Duodenal mucosa (tissue), 2 donors: Measurements from ENCODE around the gene IRF7.

Source experiments
- H3K27ac ChIP-seq: one replicate; pipeline ENCODE4 v1.7.0; 2013; ENCODE audit warnings: low read depth, low read length
- H3K27me3 ChIP-seq, 2 donors: one replicate each; pipeline ENCODE4 v1.7.0; 2013; ENCODE audit warnings: low read length in 2 of 2, control low read depth in 1 of 2; ENCODE audit not compliant: insufficient read depth in 2 of 2, control insufficient read depth in 1 of 2
- H3K36me3 ChIP-seq, 2 donors: one replicate each; pipeline ENCODE4 v1.7.0; 2013; ENCODE audit warnings: low read length in 2 of 2, control low read depth in 1 of 2; ENCODE audit not compliant: insufficient read depth in 2 of 2, control insufficient read depth in 1 of 2
- H3K4me1 ChIP-seq, 2 donors: one replicate each; pipeline ENCODE4 v1.7.0; 2013; ENCODE audit warnings: low read length in 2 of 2, control low read depth in 1 of 2; ENCODE audit not compliant: insufficient read depth in 2 of 2, control insufficient read depth in 1 of 2
- H3K4me3 ChIP-seq, 2 donors: one replicate each; pipeline ENCODE4 v1.7.0; 2013; ENCODE audit warnings: low read length in 2 of 2, low read depth in 1 of 2
- H3K9ac ChIP-seq, 2 donors: one replicate each; pipeline ENCODE4 v1.7.0; 2013; ENCODE audit warnings: low read length in 2 of 2, low read depth in 1 of 2
- H3K9me3 ChIP-seq, 2 donors: one replicate each; pipeline ENCODE4 v1.7.0; 2013; ENCODE audit warnings: low read length in 2 of 2, control low read depth in 1 of 2; ENCODE audit not compliant: control insufficient read depth in 1 of 2

Gene IRF7

GRCh38 chr11:608791-609251 lies 6.9 kb downstream of the IRF7 start:
- Histone ChIP-seq H3K4me1 (peaks cover 29% of the 10 kb centered on the region in 2 donors), H3K9ac (no peak overlapping the region), H3K36me3 (peaks cover 65 to 94% of the 10 kb centered on the region in 2 donors), H3K9me3 (no peaks in the 10 kb centered on the region), H3K27me3 (no peaks in the 10 kb centered on the region), H3K4me3 (no peak overlapping the region), H3K27ac (no peak overlapping the region)

GRCh38 chr11:607971-608659 lies 7.6 kb downstream of the IRF7 start:
- Histone ChIP-seq H3K4me3 (no peak overlapping the region), H3K4me1 (peaks cover 24 to 25% of the 10 kb centered on the region in 2 donors), H3K36me3 (peaks cover 67 to 95% of the 10 kb centered on the region in 2 donors), H3K9me3 (no peaks in the 10 kb centered on the region), H3K9ac (no peak overlapping the region), H3K27ac (no peak overlapping the region), H3K27me3 (no peaks in the 10 kb centered on the region)

GRCh38 chr11:607020-607780 lies 8.6 kb downstream of the IRF7 start:
- Histone ChIP-seq H3K9me3 (no peaks in the 10 kb centered on the region), H3K9ac (no peak overlapping the region), H3K27ac (no peak overlapping the region), H3K4me1 (peaks cover 15% of the 10 kb centered on the region in 2 donors), H3K36me3 (peaks cover 64 to 93% of the 10 kb centered on the region in 2 donors), H3K4me3 (no peak overlapping the region), H3K27me3 (no peaks in the 10 kb centered on the region)

GRCh38 chr11:606245-606644 lies 9.5 kb downstream of the IRF7 start:
- Histone ChIP-seq H3K4me1 (peaks cover 5 to 8% of the 10 kb centered on the region in 2 donors), H3K9me3 (no peaks in the 10 kb centered on the region), H3K27ac (no peak overlapping the region), H3K36me3 (peaks cover 64 to 93% of the 10 kb centered on the region in 2 donors), H3K27me3 (no peaks in the 10 kb centered on the region), H3K4me3 (no peak overlapping the region), H3K9ac (no peak overlapping the region)

GRCh38 chr11:605286-606129 lies 10.2 kb downstream of the IRF7 start:
- peaks cover 0 to 1% of the 10 kb centered on the region in 2 donors for H3K4me1 ChIP-seq
- H3K9me3 ChIP-seq, result no peaks in the 10 kb centered on the region
- H3K4me3 ChIP-seq, result no peak overlapping the region
- H3K27ac ChIP-seq, result no peak overlapping the region
- H3K36me3 ChIP-seq, result peaks cover 58 to 90% of the 10 kb centered on the region in 2 donors
- no peaks in the 10 kb centered on the region for H3K27me3 ChIP-seq
- no peak overlapping the region for H3K9ac ChIP-seq

- Histone ChIP-seq H3K9me3 (no peaks in the 10 kb centered on the region), H3K9ac (no peak overlapping the region), H3K4me3 (no peak overlapping the region), H3K27me3 (no peaks in the 10 kb centered on the region), H3K4me1 (no peaks in the 10 kb centered on the region), H3K27ac (no peak overlapping the region), H3K36me3 (peaks cover 50 to 84% of the 10 kb centered on the region in 2 donors)
Measured at GRCh38 chr11:603154-603553, 12.6 kb downstream of the IRF7 start.

GRCh38 chr11:601573-602245 lies 14.0 kb downstream of the IRF7 start:
- Histone ChIP-seq H3K36me3 (peaks cover 45 to 83% of the 10 kb centered on the region in 2 donors), H3K27me3 (no peaks in the 10 kb centered on the region), H3K4me1 (no peaks in the 10 kb centered on the region), H3K27ac (no peak overlapping the region), H3K9me3 (no peaks in the 10 kb centered on the region), H3K9ac (no peak overlapping the region), H3K4me3 (no peak overlapping the region)

- H3K9ac ChIP-seq, result no peak overlapping the region
- H3K27ac ChIP-seq, result no peak overlapping the region
- H3K9me3 ChIP-seq, result no peaks in the 10 kb centered on the region
- no peaks in the 10 kb centered on the region for H3K27me3 ChIP-seq
- no peaks in the 10 kb centered on the region for H3K4me1 ChIP-seq
- H3K36me3 ChIP-seq, result peaks cover 41 to 83% of the 10 kb centered on the region in 2 donors
- H3K4me3 ChIP-seq, result no peak overlapping the region
Measured at GRCh38 chr11:598005-598680, 17.6 kb downstream of the IRF7 start.

GRCh38 chr11:597166-597725 lies 18.5 kb downstream of the IRF7 start:
- Histone ChIP-seq H3K4me3 (no peak overlapping the region), H3K27me3 (no peaks in the 10 kb centered on the region), H3K9me3 (no peaks in the 10 kb centered on the region), H3K27ac (no peak overlapping the region), H3K9ac (no peak overlapping the region), H3K4me1 (no peaks in the 10 kb centered on the region), H3K36me3 (peaks cover 48 to 85% of the 10 kb centered on the region in 2 donors)
